GM12878 (cell line): Measurements from ENCODE around the gene OTULINL. TPM values are rescaled to one million over a fixed set of nuclear protein-coding genes. Genes with fewer than 3 reads are reported as not detected.

Experiments
- ASH2L ChIP-seq: fragments of 300-600, 200-600 bp; sonication (generic); IDR thresholded peaks from 2 replicates; pipeline ENCODE4 v1.6.1; 2017; ENCODE audit warnings: low read depth, mild to moderate bottlenecking, borderline replicate concordance
- CBX5 ChIP-seq: sonication (generic); IDR thresholded peaks from 2 replicates; pipeline ENCODE4 v1.6.1; 2016; ENCODE audit warnings: low read depth, moderate library complexity, mild to moderate bottlenecking, inconsistent platforms
- DPF2 ChIP-seq: fragments of 450-650 bp; IDR thresholded peaks from 2 replicates; pipeline ENCODE4 v1.6.1; 2017; ENCODE audit warnings: mild to moderate bottlenecking
- EED ChIP-seq: sonication (generic); IDR thresholded peaks from 2 replicates; pipeline ENCODE4 v1.6.1; 2016; ENCODE audit warnings: antibody characterized with exemption, low read depth
- EZH2 ChIP-seq: IDR thresholded peaks from 2 replicates; pipeline ENCODE4 v1.6.1; 2012; ENCODE audit warnings: low read depth, mild to moderate bottlenecking, control low read depth, inconsistent platforms, low read length, borderline replicate concordance; ENCODE audit not compliant: control insufficient read depth
- HDAC2 ChIP-seq: fragments of 200-600 bp; sonication (generic); IDR thresholded peaks from 2 replicates; pipeline ENCODE4 v1.6.1; 2017
- IKZF1 ChIP-seq: fragments of 450-650 bp; conservative IDR thresholded peaks from 2 replicates; pipeline ENCODE4 v1.6.1; 2017; ENCODE audit warnings: antibody characterized with exemption, mild to moderate bottlenecking
- IKZF2 ChIP-seq, 2 experiments: fragments of 450-650 bp; IDR thresholded peaks; 2 replicates each; pipeline ENCODE4 v1.6.1; 2017; ENCODE audit warnings: mild to moderate bottlenecking in 2 of 2, moderate library complexity in 2 of 2
- KLF5 ChIP-seq: fragments of 450-650 bp; IDR thresholded peaks from 2 replicates; pipeline ENCODE4 v1.6.1; 2014; ENCODE audit warnings: mild to moderate bottlenecking; ENCODE audit not compliant: partially characterized antibody
- MTA2 ChIP-seq: fragments of 450-650 bp; IDR thresholded peaks from 2 replicates; pipeline ENCODE4 v1.6.1; 2016; ENCODE audit warnings: low read depth, mild to moderate bottlenecking, moderate library complexity
- NRF1 ChIP-seq: conservative IDR thresholded peaks from 2 replicates; pipeline ENCODE4 v1.6.1; 2011; ENCODE audit warnings: mild to moderate bottlenecking, low read depth, low read length, improper control_type of control experiment
- PAX5 ChIP-seq: IDR thresholded peaks from 2 replicates; pipeline ENCODE4 v1.6.1; 2011; ENCODE audit warnings: low read depth, low read length, borderline replicate concordance
- POLR2AphosphoS2 ChIP-seq: IDR thresholded peaks from 2 replicates; pipeline ENCODE4 v1.6.1; 2011; ENCODE audit warnings: low read depth, mild to moderate bottlenecking, low read length, improper control_type of control experiment, moderate library complexity
- SMARCA5 ChIP-seq: fragments of 450-650 bp; IDR thresholded peaks from 2 replicates; pipeline ENCODE4 v1.6.1; 2017; ENCODE audit warnings: mild to moderate bottlenecking
- ZZZ3 ChIP-seq: IDR thresholded peaks from 2 replicates; pipeline ENCODE4 v1.6.1; 2011; ENCODE audit warnings: low read depth; ENCODE audit not compliant: control insufficient read depth, insufficient read length
- polyA plus RNA-seq, 11 experiments: library from polyadenylated mRNA; depleted of rRNA in 4 of 11; unstranded in 6 of 11; stranded (reverse) in 5 of 11; fragments of >200 nt; fragmentation: Nextera tagmentation in 4 of 11; fragmentation: Illumina TruSeq in 1 of 11; extraction: Ambion mirVana in 4 of 11; extraction: Trizol in 1 of 11; gene quantifications; 1 replicate in 1 of 11; 2 replicates in 10 of 11; pipeline versions ENCODE4 v1.2.1 to v1.2.3, GENCODE V29; 2011 to 2016; ENCODE audit warnings: inconsistent platforms in 2 of 11, missing spikeins in 2 of 11, low read depth in 1 of 11
- total RNA-seq, 4 experiments: library from RNA; depleted of rRNA in 3 of 4; stranded (reverse); fragments of >200 nt in 3 of 4; fragmentation: Illumina TruSeq in 1 of 4; extraction: Trizol in 1 of 4; gene quantifications; 2 replicates each; pipeline versions ENCODE4 v1.2.1 to v1.2.3, GENCODE V29; 2013 to 2021
- TF ChIP-seq, protein P1 (sequence below), 3 experiments: IDR thresholded peaks in 2 of 3; conservative IDR thresholded peaks in 1 of 3; 2 replicates each; pipeline ENCODE4 v1.5.1; 2011; ENCODE audit warnings: low read depth in 3 of 3, low read length in 3 of 3, mild to moderate bottlenecking in 3 of 3, control low read depth in 2 of 3, moderate library complexity in 2 of 3, inconsistent platforms in 1 of 3, mixed read lengths in 1 of 3; ENCODE audit not compliant: control insufficient read depth in 2 of 3, insufficient read depth in 1 of 3; ENCODE audit errors: extremely low read depth in 1 of 3
- TF ChIP-seq, protein P2 (sequence below): fragments of 450-650 bp; IDR thresholded peaks from 2 replicates; pipeline ENCODE4 v1.6.1; 2016; ENCODE audit warnings: mild to moderate bottlenecking, moderate library complexity, borderline replicate concordance
- TF ChIP-seq, protein P3 (sequence below): fragments of 150-350 bp; IDR thresholded peaks from 2 replicates; pipeline ENCODE4 v1.6.1; 2014; ENCODE audit warnings: mild to moderate bottlenecking, low read depth, low read length
- TF ChIP-seq, protein P4 (sequence below): fragments of 450-650 bp; IDR thresholded peaks from 2 replicates; pipeline ENCODE4 v1.6.1; 2017; ENCODE audit warnings: antibody characterized with exemption, mild to moderate bottlenecking, moderate library complexity
- TF ChIP-seq, protein P5 (sequence below): fragments of 450-650 bp; IDR thresholded peaks from 2 replicates; pipeline ENCODE4 v1.6.1; 2016; ENCODE audit warnings: mild to moderate bottlenecking

The OTULINL gene
- total and polyA plus RNA-seq, 10 of the 15 experiments (the other 5 are each of a cell fraction or from before 2014, with no cell fraction given): 0.60 to 4.7 (median 1.8) TPM

DNA sequence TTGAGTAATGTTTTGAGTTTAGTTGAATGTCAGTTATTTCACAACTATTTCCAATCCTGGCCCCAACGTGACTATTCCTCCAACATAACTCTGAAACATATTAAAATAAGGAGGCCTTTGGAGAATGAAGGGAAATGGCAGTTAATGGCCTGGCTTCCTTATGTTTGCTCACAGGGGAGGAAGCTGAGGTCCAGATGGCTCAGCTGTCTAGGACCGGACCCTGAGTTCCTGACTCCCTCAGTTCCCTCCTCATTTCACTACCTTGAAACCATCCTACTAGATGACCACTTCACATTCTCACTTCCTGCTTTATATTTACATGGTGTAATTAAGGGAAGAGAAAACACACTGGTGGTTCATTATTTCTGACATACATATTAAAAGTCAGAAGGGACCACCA is 6.6 kb downstream of the OTULINL start (continued):
- TF ChIP-seq, protein P1, sequence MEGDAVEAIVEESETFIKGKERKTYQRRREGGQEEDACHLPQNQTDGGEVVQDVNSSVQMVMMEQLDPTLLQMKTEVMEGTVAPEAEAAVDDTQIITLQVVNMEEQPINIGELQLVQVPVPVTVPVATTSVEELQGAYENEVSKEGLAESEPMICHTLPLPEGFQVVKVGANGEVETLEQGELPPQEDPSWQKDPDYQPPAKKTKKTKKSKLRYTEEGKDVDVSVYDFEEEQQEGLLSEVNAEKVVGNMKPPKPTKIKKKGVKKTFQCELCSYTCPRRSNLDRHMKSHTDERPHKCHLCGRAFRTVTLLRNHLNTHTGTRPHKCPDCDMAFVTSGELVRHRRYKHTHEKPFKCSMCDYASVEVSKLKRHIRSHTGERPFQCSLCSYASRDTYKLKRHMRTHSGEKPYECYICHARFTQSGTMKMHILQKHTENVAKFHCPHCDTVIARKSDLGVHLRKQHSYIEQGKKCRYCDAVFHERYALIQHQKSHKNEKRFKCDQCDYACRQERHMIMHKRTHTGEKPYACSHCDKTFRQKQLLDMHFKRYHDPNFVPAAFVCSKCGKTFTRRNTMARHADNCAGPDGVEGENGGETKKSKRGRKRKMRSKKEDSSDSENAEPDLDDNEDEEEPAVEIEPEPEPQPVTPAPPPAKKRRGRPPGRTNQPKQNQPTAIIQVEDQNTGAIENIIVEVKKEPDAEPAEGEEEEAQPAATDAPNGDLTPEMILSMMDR (IDR thresholded peaks at IDR 0.05 in 2 of 3, conservative IDR thresholded peaks at IDR 0.05 in 1 of 3; ENCODE audit: control insufficient read depth in 2 of 3, extremely low read depth in 1 of 3, insufficient read depth in 1 of 3, low read depth in 3 of 3, low read length in 3 of 3): no peak
- 0 out of 2 replicates have a peak, but pooled peaks have one; percentile 47 for TF ChIP-seq EED
- TF ChIP-seq ASH2L: no peak
- TF ChIP-seq, protein P2, sequence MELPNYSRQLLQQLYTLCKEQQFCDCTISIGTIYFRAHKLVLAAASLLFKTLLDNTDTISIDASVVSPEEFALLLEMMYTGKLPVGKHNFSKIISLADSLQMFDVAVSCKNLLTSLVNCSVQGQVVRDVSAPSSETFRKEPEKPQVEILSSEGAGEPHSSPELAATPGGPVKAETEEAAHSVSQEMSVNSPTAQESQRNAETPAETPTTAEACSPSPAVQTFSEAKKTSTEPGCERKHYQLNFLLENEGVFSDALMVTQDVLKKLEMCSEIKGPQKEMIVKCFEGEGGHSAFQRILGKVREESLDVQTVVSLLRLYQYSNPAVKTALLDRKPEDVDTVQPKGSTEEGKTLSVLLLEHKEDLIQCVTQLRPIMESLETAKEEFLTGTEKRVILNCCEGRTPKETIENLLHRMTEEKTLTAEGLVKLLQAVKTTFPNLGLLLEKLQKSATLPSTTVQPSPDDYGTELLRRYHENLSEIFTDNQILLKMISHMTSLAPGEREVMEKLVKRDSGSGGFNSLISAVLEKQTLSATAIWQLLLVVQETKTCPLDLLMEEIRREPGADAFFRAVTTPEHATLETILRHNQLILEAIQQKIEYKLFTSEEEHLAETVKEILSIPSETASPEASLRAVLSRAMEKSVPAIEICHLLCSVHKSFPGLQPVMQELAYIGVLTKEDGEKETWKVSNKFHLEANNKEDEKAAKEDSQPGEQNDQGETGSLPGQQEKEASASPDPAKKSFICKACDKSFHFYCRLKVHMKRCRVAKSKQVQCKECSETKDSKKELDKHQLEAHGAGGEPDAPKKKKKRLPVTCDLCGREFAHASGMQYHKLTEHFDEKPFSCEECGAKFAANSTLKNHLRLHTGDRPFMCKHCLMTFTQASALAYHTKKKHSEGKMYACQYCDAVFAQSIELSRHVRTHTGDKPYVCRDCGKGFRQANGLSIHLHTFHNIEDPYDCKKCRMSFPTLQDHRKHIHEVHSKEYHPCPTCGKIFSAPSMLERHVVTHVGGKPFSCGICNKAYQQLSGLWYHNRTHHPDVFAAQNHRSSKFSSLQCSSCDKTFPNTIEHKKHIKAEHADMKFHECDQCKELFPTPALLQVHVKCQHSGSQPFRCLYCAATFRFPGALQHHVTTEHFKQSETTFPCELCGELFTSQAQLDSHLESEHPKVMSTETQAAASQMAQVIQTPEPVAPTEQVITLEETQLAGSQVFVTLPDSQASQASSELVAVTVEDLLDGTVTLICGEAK: no peak
- TF ChIP-seq IKZF1: 0 out of 2 replicates have a peak, but pooled peaks have one; percentile 20
- TF ChIP-seq POLR2AphosphoS2: no peak
- TF ChIP-seq, protein P3, sequence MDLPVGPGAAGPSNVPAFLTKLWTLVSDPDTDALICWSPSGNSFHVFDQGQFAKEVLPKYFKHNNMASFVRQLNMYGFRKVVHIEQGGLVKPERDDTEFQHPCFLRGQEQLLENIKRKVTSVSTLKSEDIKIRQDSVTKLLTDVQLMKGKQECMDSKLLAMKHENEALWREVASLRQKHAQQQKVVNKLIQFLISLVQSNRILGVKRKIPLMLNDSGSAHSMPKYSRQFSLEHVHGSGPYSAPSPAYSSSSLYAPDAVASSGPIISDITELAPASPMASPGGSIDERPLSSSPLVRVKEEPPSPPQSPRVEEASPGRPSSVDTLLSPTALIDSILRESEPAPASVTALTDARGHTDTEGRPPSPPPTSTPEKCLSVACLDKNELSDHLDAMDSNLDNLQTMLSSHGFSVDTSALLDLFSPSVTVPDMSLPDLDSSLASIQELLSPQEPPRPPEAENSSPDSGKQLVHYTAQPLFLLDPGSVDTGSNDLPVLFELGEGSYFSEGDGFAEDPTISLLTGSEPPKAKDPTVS: no peak
- no peak for TF ChIP-seq DPF2
- TF ChIP-seq CBX5: no peak
- peak in 1 of 2 experiments; percentile 37; a peak in 2 of 4 replicates for TF ChIP-seq IKZF2 (IDR thresholded peaks at IDR 0.05)
- TF ChIP-seq HDAC2: no peak
- TF ChIP-seq, protein P4, sequence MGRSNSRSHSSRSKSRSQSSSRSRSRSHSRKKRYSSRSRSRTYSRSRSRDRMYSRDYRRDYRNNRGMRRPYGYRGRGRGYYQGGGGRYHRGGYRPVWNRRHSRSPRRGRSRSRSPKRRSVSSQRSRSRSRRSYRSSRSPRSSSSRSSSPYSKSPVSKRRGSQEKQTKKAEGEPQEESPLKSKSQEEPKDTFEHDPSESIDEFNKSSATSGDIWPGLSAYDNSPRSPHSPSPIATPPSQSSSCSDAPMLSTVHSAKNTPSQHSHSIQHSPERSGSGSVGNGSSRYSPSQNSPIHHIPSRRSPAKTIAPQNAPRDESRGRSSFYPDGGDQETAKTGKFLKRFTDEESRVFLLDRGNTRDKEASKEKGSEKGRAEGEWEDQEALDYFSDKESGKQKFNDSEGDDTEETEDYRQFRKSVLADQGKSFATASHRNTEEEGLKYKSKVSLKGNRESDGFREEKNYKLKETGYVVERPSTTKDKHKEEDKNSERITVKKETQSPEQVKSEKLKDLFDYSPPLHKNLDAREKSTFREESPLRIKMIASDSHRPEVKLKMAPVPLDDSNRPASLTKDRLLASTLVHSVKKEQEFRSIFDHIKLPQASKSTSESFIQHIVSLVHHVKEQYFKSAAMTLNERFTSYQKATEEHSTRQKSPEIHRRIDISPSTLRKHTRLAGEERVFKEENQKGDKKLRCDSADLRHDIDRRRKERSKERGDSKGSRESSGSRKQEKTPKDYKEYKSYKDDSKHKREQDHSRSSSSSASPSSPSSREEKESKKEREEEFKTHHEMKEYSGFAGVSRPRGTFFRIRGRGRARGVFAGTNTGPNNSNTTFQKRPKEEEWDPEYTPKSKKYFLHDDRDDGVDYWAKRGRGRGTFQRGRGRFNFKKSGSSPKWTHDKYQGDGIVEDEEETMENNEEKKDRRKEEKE: no peak
- TF ChIP-seq, protein P5, sequence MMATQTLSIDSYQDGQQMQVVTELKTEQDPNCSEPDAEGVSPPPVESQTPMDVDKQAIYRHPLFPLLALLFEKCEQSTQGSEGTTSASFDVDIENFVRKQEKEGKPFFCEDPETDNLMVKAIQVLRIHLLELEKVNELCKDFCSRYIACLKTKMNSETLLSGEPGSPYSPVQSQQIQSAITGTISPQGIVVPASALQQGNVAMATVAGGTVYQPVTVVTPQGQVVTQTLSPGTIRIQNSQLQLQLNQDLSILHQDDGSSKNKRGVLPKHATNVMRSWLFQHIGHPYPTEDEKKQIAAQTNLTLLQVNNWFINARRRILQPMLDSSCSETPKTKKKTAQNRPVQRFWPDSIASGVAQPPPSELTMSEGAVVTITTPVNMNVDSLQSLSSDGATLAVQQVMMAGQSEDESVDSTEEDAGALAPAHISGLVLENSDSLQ: no peak
- TF ChIP-seq KLF5: no peak
- TF ChIP-seq NRF1: no peak
- TF ChIP-seq EZH2: no peak
- TF ChIP-seq PAX5: no peak
- TF ChIP-seq ZZZ3: no peak
- TF ChIP-seq SMARCA5: no peak
- peak; percentile 66 for TF ChIP-seq MTA2
